Measurements from ENCODE around the gene ZDHHC21.
"Not testable (repeated sequence)": the region's sequence is repeated elsewhere in the genome, so short reads cannot be mapped to it uniquely, and the experiment has no call there.

ZDHHC21 gene

GRCh38 chr9:14678776-14679175 is 14.5 kb downstream of the ZDHHC21 start:
- DNase-seq: no peak

GRCh38 chr9:14677872-14678271 is 15.4 kb downstream of the ZDHHC21 start:
- no peak for DNase-seq

- DNase-seq: no peak
These were observed 15.8 kb downstream of the ZDHHC21 start for GRCh38 chr9:14677396-14677795.

GRCh38 chr9:14674630-14675029 is 18.6 kb downstream of the ZDHHC21 start:
- no peak for DNase-seq

GRCh38 chr9:14671377-14671776 is 21.9 kb downstream of the ZDHHC21 start:
- DNase-seq: no peak

- no peak for DNase-seq
These were observed 22.5 kb downstream of the ZDHHC21 start for GRCh38 chr9:14670718-14671117.

- DNase-seq: not testable (repeated sequence)
These were observed 29.2 kb downstream of the ZDHHC21 start for GRCh38 chr9:14664022-14664421.

GRCh38 chr9:14662060-14662453 is 31.2 kb downstream of the ZDHHC21 start:
- DNase-seq: no peak

- DNase-seq: peak; percentile 39
These were observed 31.7 kb downstream of the ZDHHC21 start for GRCh38 chr9:14661421-14662059.

GRCh38 chr9:14660721-14661120 is 32.5 kb downstream of the ZDHHC21 start:
- no peak for DNase-seq

- no peak for DNase-seq
These were observed 38.3 kb downstream of the ZDHHC21 start for GRCh38 chr9:14654932-14655331.

- DNase-seq: no peak
These were observed 39.7 kb downstream of the ZDHHC21 start for GRCh38 chr9:14653511-14653910.

GRCh38 chr9:14652729-14653377 is 40.4 kb downstream of the ZDHHC21 start:
- peak; percentile 24 for DNase-seq

- DNase-seq: no peak
These were observed 42.6 kb downstream of the ZDHHC21 start for GRCh38 chr9:14650596-14650995.

GRCh38 chr9:14645648-14646047 is 47.6 kb downstream of the ZDHHC21 start:
- no peak for DNase-seq

GRCh38 chr9:14640967-14641366 is 52.3 kb downstream of the ZDHHC21 start:
- DNase-seq: no peak

GRCh38 chr9:14640294-14640693 is 52.9 kb downstream of the ZDHHC21 start:
- no peak for DNase-seq

GRCh38 chr9:14633906-14634565 is 59.2 kb downstream of the ZDHHC21 start:
- DNase-seq: no peak

- no peak for DNase-seq
These were observed 60.1 kb downstream of the ZDHHC21 start for GRCh38 chr9:14633148-14633547.

- no peak for DNase-seq
These were observed 65.7 kb downstream of the ZDHHC21 start for GRCh38 chr9:14627513-14627912.

- no peak for DNase-seq
These were observed 74.3 kb downstream of the ZDHHC21 start for GRCh38 chr9:14618836-14619420.

- DNase-seq: peak; percentile 46
These were observed 76.8 kb downstream of the ZDHHC21 start for GRCh38 chr9:14616188-14616982.

- peak; percentile 16 for DNase-seq
These were observed 84.7 kb downstream of the ZDHHC21 start for GRCh38 chr9:14608540-14608939.
